NCI-H187 (cell line): ENCODE data around the gene GLCE.
"Not testable (repeated sequence)": the region's sequence is repeated elsewhere in the genome, so short reads cannot be mapped to it uniquely, and the experiment has no call there.

ENCODE experiments used
- DNase-seq, 2 experiments: peaks; one replicate each; lab custom pipeline; 2025; lab: John Stamatoyannopoulos, UW

The GLCE gene

GRCh38 chr15:69135499-69135898, 24.9 kb upstream of the GLCE start:
- no peak for DNase-seq

GRCh38 chr15:69138963-69139362, 21.5 kb upstream of the GLCE start:
- no peak for DNase-seq

GRCh38 chr15:69140306-69140705, 20.1 kb upstream of the GLCE start:
- DNase-seq, result no peak

- DNase-seq, result no peak
Measured at GRCh38 chr15:69141286-69141701, 19.1 kb upstream of the GLCE start.

- no peak for DNase-seq
Measured at GRCh38 chr15:69141833-69142232, 18.6 kb upstream of the GLCE start.

- peak in 1 of 2 experiments; percentile 13 for DNase-seq
Measured at GRCh38 chr15:69143756-69144436, 16.5 kb upstream of the GLCE start.

GRCh38 chr15:69144530-69144929, 15.9 kb upstream of the GLCE start:
- DNase-seq, result no peak

GRCh38 chr15:69145149-69145693, 15.2 kb upstream of the GLCE start:
- no peak for DNase-seq

- no peak for DNase-seq
Measured at GRCh38 chr15:69145694-69146492, 14.5 kb upstream of the GLCE start.

GRCh38 chr15:69146724-69147435, 13.6 kb upstream of the GLCE start:
- no peak for DNase-seq

GRCh38 chr15:69148465-69148864, 12.0 kb upstream of the GLCE start:
- DNase-seq, result no peak

GRCh38 chr15:69149163-69149562, 11.3 kb upstream of the GLCE start:
- no peak for DNase-seq

GRCh38 chr15:69149803-69150202, 10.6 kb upstream of the GLCE start:
- no peak for DNase-seq

- no peak for DNase-seq
Measured at GRCh38 chr15:69150336-69150735, 10.1 kb upstream of the GLCE start.

GRCh38 chr15:69150841-69151240, 9.6 kb upstream of the GLCE start:
- no peak for DNase-seq

- DNase-seq, result no peak
Measured at GRCh38 chr15:69153046-69153445, 7.4 kb upstream of the GLCE start.

- DNase-seq, result not testable (repeated sequence)
Measured at GRCh38 chr15:69153587-69153986, 6.8 kb upstream of the GLCE start.

- no peak for DNase-seq
Measured at GRCh38 chr15:69154078-69154477, 6.4 kb upstream of the GLCE start.

- no peak for DNase-seq
Measured at GRCh38 chr15:69154684-69155083, 5.8 kb upstream of the GLCE start.

- DNase-seq, result peak; percentile 51 to 57
Measured at GRCh38 chr15:69156736-69157381, 3.6 kb upstream of the GLCE start.

GRCh38 chr15:69158201-69158842, 2.1 kb upstream of the GLCE start:
- no peak for DNase-seq

- no peak for DNase-seq
Measured at GRCh38 chr15:69158843-69159240, 1.6 kb upstream of the GLCE start.
